Right atrium auricular region (tissue), 2 donors: Measurements from ENCODE around the gene SCD. TPM values are rescaled to one million over a fixed set of nuclear protein-coding genes. Genes with fewer than 3 reads are reported as not detected.

Source experiments
- DNase-seq: peaks from one replicate; pipeline ENCODE4 v3.0.0-alpha.2; 2019; ENCODE audit warnings: low spot score
- H3K27ac ChIP-seq, 2 donors: fragments of 200-600 bp; sonication (generic); 1 replicate in 1 of 2; 2 replicates in 1 of 2; pipeline ENCODE4 v1.5.1; 2016 to 2019
- H3K27me3 ChIP-seq, 2 donors: fragments of 200-600 bp; sonication (generic); one replicate each; pipeline versions ENCODE4 v1.5.1 to v1.6.0; 2017 to 2019
- H3K36me3 ChIP-seq: fragments of 200-600 bp; sonication (generic); one replicate; pipeline ENCODE4 v1.5.1; 2016
- H3K4me1 ChIP-seq, 2 donors: fragments of 200-600 bp; sonication (generic); one replicate each; pipeline versions ENCODE4 v1.5.1 to v1.6.0; 2017 to 2019
- H3K4me3 ChIP-seq, 2 donors: fragments of 200-600 bp; sonication (generic); 1 replicate in 1 of 2; 2 replicates in 1 of 2; pipeline ENCODE4 v1.5.1; 2017 to 2019; ENCODE audit warnings: mild to moderate bottlenecking in 1 of 2, moderate library complexity in 1 of 2
- H3K9me3 ChIP-seq, 2 donors: fragments of 200-600 bp; sonication (generic); one replicate each; pipeline ENCODE4 v1.5.1; 2019
- total RNA-seq, 2 donors: library from RNA; depleted of rRNA; stranded (reverse); fragments of >200 nt; gene quantifications; one replicate each; pipeline ENCODE4 v1.1.0, GENCODE V29; 2016
- TF ChIP-seq, protein P1 (sequence below), 2 donors: fragments of 200-600 bp; sonication (generic); IDR thresholded peaks; one replicate each; pipeline ENCODE4 v1.5.1; 2019; ENCODE audit warnings: antibody characterized with exemption in 2 of 2

The SCD gene
- total RNA-seq, 2 donors from 2014 or later, result 7.9 to 25.4 TPM

GRCh38 chr10:100359529-100360150 lies 12.6 kb downstream of the SCD start:
- Histone ChIP-seq H3K27ac (peak overlapping the region; percentile 20 to 37), H3K4me1 (peaks cover 0 to 41% of the 10 kb centered on the region in 2 donors), H3K4me3 (no peak overlapping the region), H3K9me3 (no peaks in the 10 kb centered on the region), H3K36me3 (no peaks in the 10 kb centered on the region), H3K27me3 (no peaks in the 10 kb centered on the region)
- DNase-seq, result no peak
- TF ChIP-seq, protein P1, sequence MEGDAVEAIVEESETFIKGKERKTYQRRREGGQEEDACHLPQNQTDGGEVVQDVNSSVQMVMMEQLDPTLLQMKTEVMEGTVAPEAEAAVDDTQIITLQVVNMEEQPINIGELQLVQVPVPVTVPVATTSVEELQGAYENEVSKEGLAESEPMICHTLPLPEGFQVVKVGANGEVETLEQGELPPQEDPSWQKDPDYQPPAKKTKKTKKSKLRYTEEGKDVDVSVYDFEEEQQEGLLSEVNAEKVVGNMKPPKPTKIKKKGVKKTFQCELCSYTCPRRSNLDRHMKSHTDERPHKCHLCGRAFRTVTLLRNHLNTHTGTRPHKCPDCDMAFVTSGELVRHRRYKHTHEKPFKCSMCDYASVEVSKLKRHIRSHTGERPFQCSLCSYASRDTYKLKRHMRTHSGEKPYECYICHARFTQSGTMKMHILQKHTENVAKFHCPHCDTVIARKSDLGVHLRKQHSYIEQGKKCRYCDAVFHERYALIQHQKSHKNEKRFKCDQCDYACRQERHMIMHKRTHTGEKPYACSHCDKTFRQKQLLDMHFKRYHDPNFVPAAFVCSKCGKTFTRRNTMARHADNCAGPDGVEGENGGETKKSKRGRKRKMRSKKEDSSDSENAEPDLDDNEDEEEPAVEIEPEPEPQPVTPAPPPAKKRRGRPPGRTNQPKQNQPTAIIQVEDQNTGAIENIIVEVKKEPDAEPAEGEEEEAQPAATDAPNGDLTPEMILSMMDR (IDR thresholded peaks at IDR 0.05), result no peak

- peaks cover 0 to 47% of the 10 kb centered on the region in 2 donors for H3K4me1 ChIP-seq
- no peak for DNase-seq
- no peaks in the 10 kb centered on the region for H3K9me3 ChIP-seq
- no peak overlapping the region for H3K4me3 ChIP-seq
- H3K27me3 ChIP-seq, result no peaks in the 10 kb centered on the region
- H3K36me3 ChIP-seq, result no peaks in the 10 kb centered on the region
- no peak overlapping the region for H3K27ac ChIP-seq
- TF ChIP-seq, protein P1 (IDR thresholded peaks at IDR 0.05), result no peak
Observed at GRCh38 chr10:100360234-100360633, 13.2 kb downstream of the SCD start.

GRCh38 chr10:100362570-100363496 lies 15.8 kb downstream of the SCD start:
- Histone ChIP-seq H3K27me3 (no peaks in the 10 kb centered on the region), H3K36me3 (no peaks in the 10 kb centered on the region), H3K4me1 (peaks cover 0 to 45% of the 10 kb centered on the region in 2 donors), H3K4me3 (no peak overlapping the region), H3K9me3 (no peaks in the 10 kb centered on the region), H3K27ac (peak overlapping the region; percentile 27 to 45)
- no peak for DNase-seq
- TF ChIP-seq, protein P1 (IDR thresholded peaks at IDR 0.05), result no peak

GRCh38 chr10:100364175-100364574 lies 17.1 kb downstream of the SCD start:
- Histone ChIP-seq H3K27ac (peak overlapping the region in 1 of 2 donors; percentile 59), H3K36me3 (no peaks in the 10 kb centered on the region)

DNA sequence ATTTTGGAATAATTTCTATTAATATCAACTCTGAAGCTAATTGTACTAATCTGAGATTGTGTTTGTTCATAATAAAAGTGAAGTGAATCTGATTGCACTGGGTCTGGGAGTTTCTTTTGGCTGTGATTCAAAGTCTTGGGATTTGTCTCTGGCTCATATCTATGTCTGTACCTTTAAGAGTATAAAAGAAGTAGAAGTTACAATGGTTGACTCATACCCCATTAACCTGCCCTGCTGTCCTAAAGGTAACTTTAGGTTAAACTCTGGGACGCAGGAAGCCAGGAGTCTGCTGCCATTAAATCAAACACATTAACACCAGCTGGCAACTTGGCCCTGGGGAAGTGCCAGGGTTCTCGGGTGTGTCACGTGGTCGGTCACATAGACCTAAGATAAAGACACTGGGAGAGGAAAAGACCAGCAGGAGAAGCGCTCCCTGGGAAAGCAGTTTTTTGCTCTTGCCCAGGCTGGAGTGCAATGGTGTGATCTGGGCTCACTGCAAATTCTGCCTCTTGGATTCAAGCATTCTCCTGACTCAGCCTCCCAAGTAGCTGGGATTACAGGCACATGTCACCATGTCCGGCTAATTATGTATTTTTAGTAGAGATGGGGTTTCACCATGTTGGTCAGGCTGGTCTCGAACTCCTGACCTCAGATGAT lies 17.8 kb downstream of the SCD start:
- no peaks in the 10 kb centered on the region for H3K9me3 ChIP-seq
- H3K27ac ChIP-seq, result peak overlapping the region; percentile 13 to 59
- H3K4me3 ChIP-seq, result no peak overlapping the region
- peak; percentile 88 for DNase-seq
- H3K4me1 ChIP-seq, result peaks cover 0 to 34% of the 10 kb centered on the region in 2 donors
- no peaks in the 10 kb centered on the region for H3K27me3 ChIP-seq
- no peaks in the 10 kb centered on the region for H3K36me3 ChIP-seq
- TF ChIP-seq, protein P1 (IDR thresholded peaks at IDR 0.05), result no peak

More at GRCh38 chr10:100364175-100364574, 17.1 kb downstream of the SCD start:
- H3K4me1 ChIP-seq, result peaks cover 0 to 40% of the 10 kb centered on the region in 2 donors
- TF ChIP-seq, protein P1 (IDR thresholded peaks at IDR 0.05), result no peak
- no peaks in the 10 kb centered on the region for H3K27me3 ChIP-seq
- no peak overlapping the region for H3K4me3 ChIP-seq
- H3K9me3 ChIP-seq, result no peaks in the 10 kb centered on the region
- no peak for DNase-seq
